Fibroblast of pulmonary artery (primary cell): ENCODE results near the gene KCNK1.
A peak's percentile ranks its signal among the peaks of the same experiment; 100 is the strongest.

Experiments used
- DNase-seq: peaks from one replicate; pipeline ENCODE4 v3.0.0-alpha.2; 2010; ENCODE audit warnings: low read depth
- H3K4me3 ChIP-seq: replicated peaks from 2 replicates; pipeline ENCODE4 v1.5.1; 2011; ENCODE audit warnings: low read depth, mild to moderate bottlenecking, control low read depth, low read length, moderate library complexity
- TF ChIP-seq, protein P1 (sequence below): IDR thresholded peaks from 2 replicates; pipeline ENCODE4 v1.5.1; 2011; ENCODE audit warnings: mild to moderate bottlenecking, control low read depth, low read length, inconsistent platforms; ENCODE audit errors: missing control alignments

Gene KCNK1

DNA sequence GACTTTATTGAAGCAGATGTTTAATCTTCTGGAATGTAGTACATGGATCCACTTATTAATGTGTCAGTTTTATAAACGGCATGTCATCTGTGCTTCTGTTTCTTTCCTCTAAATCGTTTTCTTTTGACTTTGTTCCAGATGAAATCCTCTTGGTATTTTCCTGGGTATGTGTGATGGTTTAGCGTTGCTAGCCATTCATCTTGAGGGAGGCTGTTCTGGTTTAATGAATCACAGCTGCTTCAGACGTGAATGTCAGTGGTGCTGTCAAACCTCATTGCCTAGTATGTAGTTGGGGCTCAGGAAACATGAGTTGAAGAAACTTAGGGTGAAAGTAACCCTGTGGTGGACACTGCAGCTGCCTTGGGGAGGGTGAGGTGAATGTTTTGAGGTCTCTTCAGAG lies 33.2 kb downstream of the KCNK1 start:
- no peak overlapping the region for H3K4me3 ChIP-seq
- TF ChIP-seq, protein P1, sequence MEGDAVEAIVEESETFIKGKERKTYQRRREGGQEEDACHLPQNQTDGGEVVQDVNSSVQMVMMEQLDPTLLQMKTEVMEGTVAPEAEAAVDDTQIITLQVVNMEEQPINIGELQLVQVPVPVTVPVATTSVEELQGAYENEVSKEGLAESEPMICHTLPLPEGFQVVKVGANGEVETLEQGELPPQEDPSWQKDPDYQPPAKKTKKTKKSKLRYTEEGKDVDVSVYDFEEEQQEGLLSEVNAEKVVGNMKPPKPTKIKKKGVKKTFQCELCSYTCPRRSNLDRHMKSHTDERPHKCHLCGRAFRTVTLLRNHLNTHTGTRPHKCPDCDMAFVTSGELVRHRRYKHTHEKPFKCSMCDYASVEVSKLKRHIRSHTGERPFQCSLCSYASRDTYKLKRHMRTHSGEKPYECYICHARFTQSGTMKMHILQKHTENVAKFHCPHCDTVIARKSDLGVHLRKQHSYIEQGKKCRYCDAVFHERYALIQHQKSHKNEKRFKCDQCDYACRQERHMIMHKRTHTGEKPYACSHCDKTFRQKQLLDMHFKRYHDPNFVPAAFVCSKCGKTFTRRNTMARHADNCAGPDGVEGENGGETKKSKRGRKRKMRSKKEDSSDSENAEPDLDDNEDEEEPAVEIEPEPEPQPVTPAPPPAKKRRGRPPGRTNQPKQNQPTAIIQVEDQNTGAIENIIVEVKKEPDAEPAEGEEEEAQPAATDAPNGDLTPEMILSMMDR = no peak
- no peak for DNase-seq

DNA sequence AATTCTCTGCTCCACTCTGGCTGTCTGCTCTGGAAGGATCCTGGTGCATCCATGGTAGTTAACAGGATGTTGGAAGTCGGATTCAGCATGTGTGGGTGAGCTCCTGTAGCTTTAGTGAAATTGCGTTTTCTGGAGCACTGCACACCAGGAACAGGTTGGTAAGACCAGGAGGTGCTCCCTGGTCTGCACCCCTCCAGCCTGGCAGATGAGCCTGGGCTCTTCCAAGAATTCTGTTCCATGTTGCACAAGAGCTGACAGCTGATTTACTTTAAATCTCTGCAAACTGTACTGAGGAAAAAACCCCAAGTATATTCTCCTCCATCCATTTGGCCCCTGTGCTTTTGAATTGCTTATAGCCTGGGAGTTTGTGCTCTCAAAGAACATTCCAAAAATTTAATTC lies 33.7 kb downstream of the KCNK1 start:
- TF ChIP-seq, protein P1 = no peak
- H3K4me3 ChIP-seq = no peak overlapping the region
- no peak for DNase-seq

DNA sequence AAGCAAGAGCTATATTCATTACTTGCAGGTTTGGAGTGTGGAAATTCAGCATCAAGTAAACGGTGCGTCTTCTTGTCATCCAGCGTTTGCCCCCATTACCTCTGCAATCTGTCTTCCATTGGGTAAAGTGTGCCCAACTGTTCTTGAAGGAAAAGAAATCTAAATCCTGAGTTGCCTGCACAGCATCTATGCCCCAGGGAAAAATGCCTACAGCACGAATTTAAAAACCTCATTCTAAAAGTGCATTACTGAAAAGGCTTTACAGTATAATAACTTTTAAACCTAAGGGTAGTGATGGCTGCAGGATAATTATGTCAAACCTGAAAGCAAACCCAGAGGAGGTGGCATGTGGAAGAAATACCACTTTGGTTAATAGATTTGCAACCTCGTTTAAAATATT lies 37.2 kb downstream of the KCNK1 start:
- no peak overlapping the region for H3K4me3 ChIP-seq
- no peak for DNase-seq
- TF ChIP-seq, protein P1 = no peak

DNA sequence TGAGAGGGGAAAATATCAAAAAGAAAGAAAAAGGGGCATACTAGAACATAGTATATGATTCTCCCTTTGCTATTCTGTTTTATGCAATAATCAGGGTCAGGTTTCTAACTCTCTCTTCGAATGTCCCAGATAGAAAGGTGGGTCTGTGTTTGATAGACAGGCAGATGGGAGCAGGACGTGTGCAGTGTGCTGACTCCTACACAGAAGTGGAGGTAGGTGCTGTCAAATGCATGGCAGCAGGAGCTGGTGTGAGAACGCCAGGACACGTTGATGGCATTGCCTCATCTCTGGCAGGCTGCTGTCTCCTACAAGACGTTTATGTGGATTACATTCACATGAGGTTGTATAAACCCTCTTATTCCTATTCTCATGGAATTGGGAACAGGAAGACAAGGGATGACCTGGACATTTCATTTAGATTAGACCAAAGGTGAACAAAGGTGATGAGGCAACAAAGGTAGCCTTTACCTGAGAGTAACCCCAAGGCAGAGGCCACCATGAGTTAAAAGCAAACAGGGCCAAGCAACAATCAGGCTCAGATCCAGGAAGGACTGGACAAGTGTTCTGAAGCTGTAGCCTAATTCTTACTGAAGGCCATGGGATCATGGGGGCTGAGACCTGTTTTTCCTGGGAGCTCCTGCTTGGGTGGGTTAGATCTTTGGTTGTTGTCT lies 37.8 kb downstream of the KCNK1 start:
- TF ChIP-seq, protein P1 = no peak
- no peak for DNase-seq
- no peak overlapping the region for H3K4me3 ChIP-seq

DNA sequence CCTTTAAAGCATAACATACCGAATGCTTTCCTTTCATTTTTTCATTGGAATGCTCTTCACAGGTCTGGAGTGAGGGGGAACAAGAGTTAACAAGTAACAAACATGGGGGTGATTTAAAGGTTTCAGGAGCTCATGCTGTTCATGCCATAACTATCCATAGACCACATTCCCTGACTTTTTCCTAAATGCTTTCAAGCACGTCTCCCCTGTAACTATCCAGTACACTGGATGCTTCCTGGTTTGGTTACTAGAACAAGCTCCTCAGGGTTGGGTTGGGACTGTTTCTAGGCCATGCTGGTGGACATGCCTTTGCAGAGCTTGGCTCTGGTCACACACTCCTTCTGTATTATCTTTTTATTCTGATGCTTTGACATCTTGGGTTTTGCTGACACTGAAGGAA lies 38.6 kb downstream of the KCNK1 start:
- H3K4me3 ChIP-seq = no peak overlapping the region
- no peak for DNase-seq
- TF ChIP-seq, protein P1 = no peak

DNA sequence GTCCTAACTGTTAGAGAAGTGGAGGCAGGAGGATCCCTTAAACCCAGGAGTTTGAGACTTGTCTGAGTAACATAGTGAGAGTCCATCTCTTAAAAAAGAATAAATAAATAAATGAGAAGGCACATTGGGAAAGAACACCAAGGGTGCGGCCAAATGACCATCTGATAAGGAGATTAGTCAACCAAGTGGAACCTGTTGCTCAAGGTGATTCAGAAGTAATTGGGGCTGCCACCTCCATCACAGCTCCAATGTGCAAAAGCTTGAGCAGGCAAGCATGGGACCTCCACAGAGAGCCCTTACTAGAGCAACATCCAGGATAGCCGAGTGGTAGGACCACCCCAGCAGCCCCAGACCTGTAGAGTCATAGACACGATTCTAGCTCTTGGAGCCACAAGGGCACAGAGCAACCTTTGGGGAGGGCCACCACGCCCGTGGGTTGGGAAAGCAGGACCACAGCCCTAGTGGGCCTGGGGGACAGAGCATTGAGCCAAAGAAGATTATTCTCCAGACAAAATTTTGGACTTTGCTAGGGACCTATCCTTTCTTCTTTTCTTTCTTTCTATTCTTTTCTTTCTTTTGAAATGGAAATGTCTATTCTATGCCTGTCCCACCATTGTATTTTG lies 40.9 kb downstream of the KCNK1 start:
- DNase-seq = no peak
- no peak overlapping the region for H3K4me3 ChIP-seq
- TF ChIP-seq, protein P1 = no peak

DNA sequence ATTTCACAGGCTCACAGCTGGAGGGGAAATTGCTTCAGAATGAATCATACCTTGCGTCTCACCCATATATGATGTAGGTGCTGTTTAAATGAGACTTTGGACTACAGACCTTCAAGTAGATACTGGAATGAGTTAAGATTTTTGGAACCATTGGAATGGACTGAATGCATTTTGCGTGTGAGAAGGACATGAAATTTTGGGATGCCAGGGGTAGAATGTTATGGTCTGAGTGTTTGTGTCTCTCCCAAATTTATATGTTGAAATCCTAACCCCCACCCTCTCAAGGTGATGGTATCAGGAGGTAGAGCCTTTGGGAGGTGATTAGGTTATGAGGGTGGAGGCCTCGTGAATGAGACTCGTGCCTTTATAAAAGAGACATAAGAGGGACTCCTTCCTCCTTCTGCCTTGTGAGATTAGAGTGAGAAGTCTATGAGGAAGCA lies 41.4 kb downstream of the KCNK1 start:
- no peak overlapping the region for H3K4me3 ChIP-seq
- peak; percentile 4 for DNase-seq
- TF ChIP-seq, protein P1 = no peak
